ENCODE data around the gene MLC1.
A peak's percentile ranks its signal among the peaks of the same experiment; 100 is the strongest.

MLC1 gene

GRCh38 chr22:50104141-50104544, 18.9 kb upstream of the MLC1 start:
- no peaks in the 10 kb centered on the region for H3K27me3 ChIP-seq (ENCODE audit: insufficient read depth, poor library complexity, severe bottlenecking)
- H3K4me1 ChIP-seq (ENCODE audit: insufficient read depth, poor library complexity, severe bottlenecking), result peaks cover 11% of the 10 kb centered on the region
- no peak overlapping the region for H3K4me3 ChIP-seq (ENCODE audit: severe bottlenecking)
- no peak for ATAC-seq (ENCODE audit: low read depth)
- no peak overlapping the region for H3K27ac ChIP-seq (ENCODE audit: poor library complexity, severe bottlenecking)
- TF ChIP-seq CTCF (IDR thresholded peaks at IDR 0.05; ENCODE audit: poor library complexity, severe bottlenecking), result no peak
- no peak for DNase-seq (ENCODE audit: low spot score)
- H3K9me3 ChIP-seq (ENCODE audit: severe bottlenecking), result no peaks in the 10 kb centered on the region
- no peaks in the 10 kb centered on the region for H3K36me3 ChIP-seq (ENCODE audit: low read depth)

- no peak overlapping the region for H3K27ac ChIP-seq (ENCODE audit: poor library complexity, severe bottlenecking)
- DNase-seq (ENCODE audit: low spot score), result no peak
Observed at GRCh38 chr22:50102946-50103345, 17.7 kb upstream of the MLC1 start.

GRCh38 chr22:50101870-50102565, 16.8 kb upstream of the MLC1 start:
- H3K27ac ChIP-seq (ENCODE audit: poor library complexity, severe bottlenecking), result no peak overlapping the region
- no peak for ATAC-seq (ENCODE audit: low read depth)
- no peaks in the 10 kb centered on the region for H3K27me3 ChIP-seq (ENCODE audit: insufficient read depth, poor library complexity, severe bottlenecking)
- no peak overlapping the region for H3K4me3 ChIP-seq (ENCODE audit: severe bottlenecking)
- H3K4me1 ChIP-seq (ENCODE audit: insufficient read depth, poor library complexity, severe bottlenecking), result peaks cover 11% of the 10 kb centered on the region
- no peaks in the 10 kb centered on the region for H3K36me3 ChIP-seq (ENCODE audit: low read depth)
- H3K9me3 ChIP-seq (ENCODE audit: severe bottlenecking), result no peaks in the 10 kb centered on the region
- no peak for DNase-seq (ENCODE audit: low spot score)
- no peak for TF ChIP-seq CTCF (IDR thresholded peaks at IDR 0.05; ENCODE audit: poor library complexity, severe bottlenecking)

More at GRCh38 chr22:50102946-50103345, 17.7 kb upstream of the MLC1 start:
- Histone ChIP-seq H3K4me1 (ENCODE audit: insufficient read depth, poor library complexity, severe bottlenecking) (peaks cover 11% of the 10 kb centered on the region), H3K36me3 (ENCODE audit: low read depth) (no peaks in the 10 kb centered on the region), H3K4me3 (ENCODE audit: severe bottlenecking) (no peak overlapping the region), H3K27me3 (ENCODE audit: insufficient read depth, poor library complexity, severe bottlenecking) (no peaks in the 10 kb centered on the region), H3K9me3 (ENCODE audit: severe bottlenecking) (no peaks in the 10 kb centered on the region)
- peak; percentile 54 for ATAC-seq (ENCODE audit: low read depth)
- TF ChIP-seq CTCF (IDR thresholded peaks at IDR 0.05; ENCODE audit: poor library complexity, severe bottlenecking), result peak; percentile 23

GRCh38 chr22:50098052-50098451, 12.8 kb upstream of the MLC1 start:
- Histone ChIP-seq H3K36me3 (ENCODE audit: low read depth) (no peaks in the 10 kb centered on the region), H3K27me3 (ENCODE audit: insufficient read depth, poor library complexity, severe bottlenecking) (no peaks in the 10 kb centered on the region), H3K4me1 (ENCODE audit: insufficient read depth, poor library complexity, severe bottlenecking) (no peaks in the 10 kb centered on the region), H3K4me3 (ENCODE audit: severe bottlenecking) (no peak overlapping the region), H3K9me3 (ENCODE audit: severe bottlenecking) (no peaks in the 10 kb centered on the region), H3K27ac (ENCODE audit: poor library complexity, severe bottlenecking) (no peak overlapping the region)
- DNase-seq (ENCODE audit: low spot score), result no peak
- ATAC-seq (ENCODE audit: low read depth), result no peak
- TF ChIP-seq CTCF (IDR thresholded peaks at IDR 0.05; ENCODE audit: poor library complexity, severe bottlenecking), result no peak

GRCh38 chr22:50092342-50092741, 7.1 kb upstream of the MLC1 start:
- no peak for DNase-seq (ENCODE audit: low spot score)
- Histone ChIP-seq H3K36me3 (ENCODE audit: low read depth) (no peaks in the 10 kb centered on the region), H3K27ac (ENCODE audit: poor library complexity, severe bottlenecking) (no peak overlapping the region)

More at GRCh38 chr22:50092342-50092741, 7.1 kb upstream of the MLC1 start:
- H3K4me3 ChIP-seq (ENCODE audit: severe bottlenecking), result no peak overlapping the region
- H3K9me3 ChIP-seq (ENCODE audit: severe bottlenecking), result no peaks in the 10 kb centered on the region
- no peaks in the 10 kb centered on the region for H3K4me1 ChIP-seq (ENCODE audit: insufficient read depth, poor library complexity, severe bottlenecking)
- H3K27me3 ChIP-seq (ENCODE audit: insufficient read depth, poor library complexity, severe bottlenecking), result no peaks in the 10 kb centered on the region
- TF ChIP-seq CTCF (IDR thresholded peaks at IDR 0.05; ENCODE audit: poor library complexity, severe bottlenecking), result no peak
- no peak for ATAC-seq (ENCODE audit: low read depth)

Data from RWPE2 (cell line).